TTC549 (cell line): ENCODE results near the gene PKN1.

Source experiments
- FAIRE-seq: peaks from 2 replicates; lab custom pipeline; 2012; peaks lifted over from hg19 to GRCh38; lab: Jason Lieb, UNC

Gene PKN1

DNA sequence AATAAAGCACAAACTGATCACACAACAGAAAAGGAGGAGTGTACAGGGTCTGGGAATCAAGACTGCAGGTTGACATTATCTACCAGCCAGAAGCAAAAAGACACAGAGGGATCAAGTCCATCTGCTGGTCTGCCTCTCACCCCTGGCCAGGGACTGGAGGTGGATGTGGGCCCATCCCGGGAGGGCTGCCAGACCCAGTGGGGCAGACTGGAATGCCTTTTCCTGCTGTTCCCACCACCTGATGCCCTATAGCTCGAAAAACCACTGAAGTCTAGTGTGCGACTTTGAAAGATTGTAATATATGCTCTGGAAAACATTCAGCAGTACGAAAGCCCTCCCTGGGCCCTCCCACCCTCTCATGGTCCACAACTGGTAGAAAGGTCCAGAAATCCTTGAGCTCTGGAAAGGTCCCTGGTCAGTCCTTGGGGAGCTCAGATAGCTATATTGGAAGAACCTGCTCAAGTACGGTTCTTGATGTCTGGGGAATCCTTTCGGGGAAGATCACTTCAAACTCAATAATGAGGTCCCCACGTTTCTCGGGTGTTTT, 82.5 kb downstream of the PKN1 start:
- FAIRE-seq, result no peak

- no peak for FAIRE-seq
Measured at GRCh38 chr19:14516048-14516534, 83.0 kb downstream of the PKN1 start.

GRCh38 chr19:14516746-14517438, 83.8 kb downstream of the PKN1 start:
- FAIRE-seq, result no peak

- FAIRE-seq, result no peak
Measured at GRCh38 chr19:14517446-14517839, 84.3 kb downstream of the PKN1 start.

GRCh38 chr19:14517840-14518505, 84.9 kb downstream of the PKN1 start, which contains the start of gene DNAJB1:
TSS of gene DNAJB1 (minus strand) at chr19:14518397. CDS start at chr19:14518349, 48 bp downstream.
- no peak for FAIRE-seq

DNA sequence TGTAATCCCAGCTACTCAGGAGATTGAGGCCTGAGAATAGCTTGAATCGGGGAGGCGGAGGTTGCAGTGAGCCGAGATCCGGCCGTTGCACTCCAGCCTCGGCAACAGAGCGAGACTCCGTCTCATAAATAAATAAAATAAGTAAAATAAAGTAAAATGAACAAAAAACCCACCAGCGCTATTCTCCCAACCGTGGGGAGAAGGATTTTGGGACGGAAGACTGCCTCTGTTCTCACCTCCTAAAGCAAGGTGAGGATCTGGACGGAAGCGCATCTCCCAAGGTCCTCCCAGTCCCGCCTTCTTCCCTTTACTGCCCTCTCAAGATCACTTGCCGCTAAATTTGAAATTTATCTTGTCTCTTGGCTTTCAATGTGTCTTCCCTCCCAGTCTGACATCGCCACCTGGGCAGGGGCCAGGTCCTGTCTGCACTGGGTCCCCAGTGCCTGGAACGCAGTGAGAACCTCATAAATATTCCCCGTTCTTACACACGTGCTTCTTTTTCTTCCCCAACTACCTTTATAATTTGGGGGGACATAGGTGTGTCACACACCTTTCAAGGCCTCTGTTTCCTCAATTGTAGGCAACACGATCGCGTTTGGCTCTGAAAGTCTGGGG, 86.2 kb downstream of the PKN1 start:
- FAIRE-seq, result no peak

DNA sequence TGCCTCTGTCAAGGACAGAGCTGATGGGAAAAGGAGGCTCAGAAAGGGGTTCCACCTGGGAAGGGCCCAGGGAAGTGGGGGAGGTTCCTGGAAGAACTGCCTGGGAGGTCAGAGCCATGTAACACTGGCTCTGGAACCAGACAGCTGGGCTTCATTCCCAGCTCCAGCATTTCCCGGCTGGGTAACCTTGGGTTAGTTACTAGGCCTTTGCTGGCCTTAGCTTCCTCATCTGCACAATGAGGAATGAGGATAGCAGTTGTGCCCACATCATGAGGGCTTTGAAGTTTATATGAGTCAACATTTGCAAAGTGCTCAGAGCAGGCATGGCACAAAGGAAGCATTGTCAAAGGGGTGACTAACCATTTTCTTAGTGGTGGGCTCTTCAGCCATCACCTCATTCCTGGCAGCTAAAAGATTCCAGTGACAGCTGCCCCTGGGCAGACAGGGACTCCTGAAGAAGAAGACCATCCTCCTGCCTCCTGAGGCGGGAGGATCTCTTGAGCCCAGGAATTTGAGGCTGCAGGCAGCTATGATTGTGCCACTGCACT, 86.8 kb downstream of the PKN1 start:
- FAIRE-seq, result no peak

GRCh38 chr19:14520543-14520942, 87.4 kb downstream of the PKN1 start:
- no peak for FAIRE-seq
